Thyroid gland (tissue), 4 donors: Measurements from ENCODE around the gene AKAP5.

Experiments used
- POLR2A ChIP-seq, 2 donors: fragments of 450-650 bp; IDR thresholded peaks; one replicate each; pipeline ENCODE4 v1.6.1; 2017; ENCODE audit warnings: antibody characterized with exemption in 2 of 2, mild to moderate bottlenecking in 2 of 2, moderate library complexity in 1 of 2
- TF ChIP-seq, protein P1 (sequence below), 6 experiments: fragments of 200-600 bp in 3 of 6; fragments of 450-650 bp in 3 of 6; sonication (generic) in 3 of 6; IDR thresholded peaks; one replicate each; pipeline ENCODE4 v1.5.1; 2016 to 2019; ENCODE audit warnings: antibody characterized with exemption in 6 of 6, mild to moderate bottlenecking in 2 of 6, inconsistent platforms in 1 of 6, moderate library complexity in 1 of 6

DNA sequence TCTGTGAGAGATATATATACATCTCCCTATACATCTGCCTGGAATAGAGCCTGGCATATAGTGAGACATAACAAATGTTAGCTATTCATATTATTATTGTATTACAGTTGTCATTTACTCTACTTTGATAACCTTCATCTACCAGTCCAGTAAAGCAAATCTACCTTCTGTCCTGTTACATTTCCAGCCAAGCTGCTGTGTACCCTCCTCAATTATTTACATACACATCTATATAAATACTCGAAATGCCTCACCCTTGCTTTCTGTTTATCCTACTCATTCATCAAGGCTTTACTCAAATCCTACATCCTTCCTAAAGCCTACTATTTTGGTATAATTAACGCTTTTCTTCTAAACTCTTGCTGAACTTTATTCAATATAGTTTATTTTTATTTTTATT, 48.0 kb downstream of the AKAP5 start:
- TF ChIP-seq, protein P1, sequence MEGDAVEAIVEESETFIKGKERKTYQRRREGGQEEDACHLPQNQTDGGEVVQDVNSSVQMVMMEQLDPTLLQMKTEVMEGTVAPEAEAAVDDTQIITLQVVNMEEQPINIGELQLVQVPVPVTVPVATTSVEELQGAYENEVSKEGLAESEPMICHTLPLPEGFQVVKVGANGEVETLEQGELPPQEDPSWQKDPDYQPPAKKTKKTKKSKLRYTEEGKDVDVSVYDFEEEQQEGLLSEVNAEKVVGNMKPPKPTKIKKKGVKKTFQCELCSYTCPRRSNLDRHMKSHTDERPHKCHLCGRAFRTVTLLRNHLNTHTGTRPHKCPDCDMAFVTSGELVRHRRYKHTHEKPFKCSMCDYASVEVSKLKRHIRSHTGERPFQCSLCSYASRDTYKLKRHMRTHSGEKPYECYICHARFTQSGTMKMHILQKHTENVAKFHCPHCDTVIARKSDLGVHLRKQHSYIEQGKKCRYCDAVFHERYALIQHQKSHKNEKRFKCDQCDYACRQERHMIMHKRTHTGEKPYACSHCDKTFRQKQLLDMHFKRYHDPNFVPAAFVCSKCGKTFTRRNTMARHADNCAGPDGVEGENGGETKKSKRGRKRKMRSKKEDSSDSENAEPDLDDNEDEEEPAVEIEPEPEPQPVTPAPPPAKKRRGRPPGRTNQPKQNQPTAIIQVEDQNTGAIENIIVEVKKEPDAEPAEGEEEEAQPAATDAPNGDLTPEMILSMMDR (IDR thresholded peaks at IDR 0.05), result no peak
- TF ChIP-seq POLR2A (IDR thresholded peaks at IDR 0.05), result no peak
